Measurements from ENCODE around the gene HACL1. TPM values are rescaled to one million over a fixed set of nuclear protein-coding genes. Genes with fewer than 3 reads are reported as not detected.

Gene HACL1
- 40.2 and 49.3 TPM in 2 replicates for total RNA-seq

DNA sequence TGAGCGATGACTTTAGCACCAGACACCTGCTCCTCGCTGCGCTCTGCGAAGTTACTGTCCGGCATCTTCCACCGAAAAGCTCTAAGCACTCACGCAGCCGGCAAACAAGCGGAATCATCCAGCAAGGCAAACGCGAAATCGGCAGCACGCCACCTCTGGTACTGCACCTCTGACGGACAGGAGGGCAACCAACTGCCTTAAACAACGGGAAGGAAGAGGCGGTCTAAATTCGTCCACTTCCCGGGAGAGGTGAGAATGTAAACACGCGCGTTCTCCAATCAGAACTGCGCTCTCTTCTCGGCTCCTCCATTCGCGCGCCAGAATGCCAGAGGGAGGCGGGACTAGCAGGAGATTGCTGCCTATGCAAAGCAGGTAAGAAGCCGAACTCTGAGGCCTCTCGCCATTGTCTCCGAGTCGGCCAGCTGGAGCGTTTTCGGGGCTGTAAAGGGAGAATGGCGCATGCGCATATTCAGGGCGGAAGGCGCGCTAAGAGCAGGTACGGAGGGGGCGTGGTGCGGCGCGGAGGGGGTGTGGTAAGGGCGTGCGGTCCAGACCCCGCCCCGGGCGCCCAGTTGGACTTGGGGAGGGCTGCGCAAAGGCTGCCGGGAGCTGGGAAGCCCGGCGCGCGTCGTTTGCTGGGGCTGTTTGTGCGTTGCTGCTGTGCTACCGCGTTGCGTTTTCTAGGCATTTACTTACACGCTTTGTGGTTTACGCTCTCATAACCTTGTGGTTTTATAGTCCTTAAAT, at the start of gene HACL1, which contains the start of gene BTD:
HACL1 (minus strand) TSS at position 171 of the 747 bp plus-strand sequence; CDS start at position 65, 106 bp downstream.
BTD (plus strand) TSS at position 347 of the 747 bp plus-strand sequence. CDS start 33,695 bp downstream, outside the sequence.

GRCh38 chr3:15521573-15521965, 79.8 kb downstream of the HACL1 start, which contains the start of gene COLQ:
COLQ (minus strand) TSS chr3:15521706; CDS start chr3:15521625, 81 bp downstream.

Other genes starting within 250 kb of the HACL1 start
- gene METTL6, start 174.0 kb downstream of the HACL1 start, total RNA-seq: 27.5 and 38.2 TPM in 2 replicates
- 30.2 and 35.6 TPM in 2 replicates for gene EAF1, start 174.0 kb downstream of the HACL1 start, total RNA-seq
- 0.13 and 1.1 TPM in 2 replicates for gene COLQ, start 79.9 kb downstream of the HACL1 start, total RNA-seq
- gene BTD, start 176 bp upstream of the HACL1 start, total RNA-seq: 25.3 and 28.6 TPM in 2 replicates
- 199 and 211 TPM in 2 replicates for gene ANKRD28, start 196.4 kb upstream of the HACL1 start, total RNA-seq